ENCODE data around the gene PTPRK. TPM values are rescaled to one million over a fixed set of nuclear protein-coding genes. Genes with fewer than 3 reads are reported as not detected.

PTPRK gene
- total RNA-seq, 1 experiment from 2014 or later = 34.2 TPM

DNA sequence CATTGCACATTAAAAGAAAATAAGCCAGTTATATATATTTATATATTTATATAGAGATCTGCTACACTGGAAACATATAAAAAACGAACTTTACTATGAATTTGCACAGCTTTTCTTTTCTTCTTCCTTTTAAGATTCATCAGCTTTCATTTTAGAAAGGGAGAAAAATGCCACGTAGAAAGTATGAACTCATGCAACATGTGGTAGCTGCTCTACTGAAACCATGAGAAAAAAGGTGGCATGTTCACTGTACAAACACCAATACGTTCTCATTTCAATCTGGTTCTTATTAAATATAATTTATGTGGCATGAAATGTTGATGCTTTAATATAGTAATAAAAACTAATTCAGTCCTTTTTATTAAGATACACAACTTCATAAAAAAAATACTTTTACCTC lies 550.7 kb downstream of the PTPRK start:
- Histone ChIP-seq H4K20me1 (ENCODE audit: insufficient read depth) (no peaks in the 10 kb centered on the region), H3K79me2 (ENCODE audit: insufficient read depth, low read length) (no peaks in the 10 kb centered on the region), H2AFZ (ENCODE audit: low read depth, low read length, poor library complexity, severe bottlenecking) (no peak overlapping the region), H3K9ac (ENCODE audit: low read length) (no peak overlapping the region), H3K4me3 (replicated peaks in 1 of 2; ENCODE audit: low read depth in 1 of 2, low read length in 2 of 2) (no peak overlapping the region), H3K4me2 (ENCODE audit: low read length) (no peak overlapping the region), H3K9me3 (ENCODE audit: control insufficient read depth in 1 of 2, insufficient read depth in 1 of 2, low read depth in 1 of 2, low read length in 2 of 2) (no peaks in the 10 kb centered on the region), H3K9me2 (ENCODE audit: insufficient read depth) (no peaks in the 10 kb centered on the region), H3K27me3 (ENCODE audit: insufficient read depth, low read length) (no peaks in the 10 kb centered on the region), H3K27ac (ENCODE audit: low read depth, low read length) (no peak overlapping the region), H3K4me1 (ENCODE audit: control insufficient read depth in 1 of 2, insufficient read depth in 2 of 2, low read length in 2 of 2) (peaks cover 0 to 7% of the 10 kb centered on the region in 2 experiments; a peak in 1 of 4 replicates), H3K36me3 (ENCODE audit: control insufficient read depth in 1 of 2, insufficient read depth in 2 of 2, low read length in 2 of 2) (no peaks in the 10 kb centered on the region)
- DNase-seq (ENCODE audit: low read depth, low spot score) = no peak
- ChIA-PET CTCF (no interaction called here), RAD21 (ENCODE audit: low non-redundant PET in 1 of 2, low total read pairs in 2 of 2, uncharacterized antibody in 2 of 2, unreplicated experiment in 2 of 2) (no interaction called here), POLR2A (no interaction called here)
- no peak for ATAC-seq
- BruUV-seq (replicated peaks) = no TSS peak
- intact Hi-C loops (cut with micrococcal nuclease) = no loop called here
- TF ChIP-seq ZNF274 (IDR thresholded peaks at IDR 0.05; ENCODE audit: low read depth, low read length) = no peak
- TF ChIP-seq ZFX (IDR thresholded peaks at IDR 0.05) = no peak
- TF ChIP-seq, protein P1, sequence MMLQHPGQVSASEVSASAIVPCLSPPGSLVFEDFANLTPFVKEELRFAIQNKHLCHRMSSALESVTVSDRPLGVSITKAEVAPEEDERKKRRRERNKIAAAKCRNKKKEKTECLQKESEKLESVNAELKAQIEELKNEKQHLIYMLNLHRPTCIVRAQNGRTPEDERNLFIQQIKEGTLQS (IDR thresholded peaks at IDR 0.05) = no peak
- TF ChIP-seq JUND (IDR thresholded peaks at IDR 0.05) = no peak
- TF ChIP-seq EGR1 (IDR thresholded peaks at IDR 0.05; ENCODE audit: low read depth) = no peak
- no peak for TF ChIP-seq POLR2AphosphoS5 (IDR thresholded peaks at IDR 0.05; ENCODE audit: low read depth, low read length)
- no peak for TF ChIP-seq YY1 (IDR thresholded peaks at IDR 0.05; ENCODE audit: extremely low read depth, insufficient replicate concordance, low read depth, low read length)
- no peak for TF ChIP-seq SP1 (IDR thresholded peaks at IDR 0.05; ENCODE audit: low read depth)
- TF ChIP-seq EZH2 (IDR thresholded peaks at IDR 0.05) = no peak
- no peak for TF ChIP-seq ELF1 (IDR thresholded peaks at IDR 0.05; ENCODE audit: borderline replicate concordance, low read depth)
- TF ChIP-seq FOSL1 (IDR thresholded peaks at IDR 0.05; ENCODE audit: low read depth) = no peak
- TF ChIP-seq SIN3A (IDR thresholded peaks at IDR 0.05; ENCODE audit: low read depth) = no peak
- no peak for TF ChIP-seq SRF (IDR thresholded peaks at IDR 0.05; ENCODE audit: low read depth)
- TF ChIP-seq, protein P2, sequence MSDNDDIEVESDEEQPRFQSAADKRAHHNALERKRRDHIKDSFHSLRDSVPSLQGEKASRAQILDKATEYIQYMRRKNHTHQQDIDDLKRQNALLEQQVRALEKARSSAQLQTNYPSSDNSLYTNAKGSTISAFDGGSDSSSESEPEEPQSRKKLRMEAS (IDR thresholded peaks at IDR 0.05) = no peak
- TF ChIP-seq, protein P3, sequence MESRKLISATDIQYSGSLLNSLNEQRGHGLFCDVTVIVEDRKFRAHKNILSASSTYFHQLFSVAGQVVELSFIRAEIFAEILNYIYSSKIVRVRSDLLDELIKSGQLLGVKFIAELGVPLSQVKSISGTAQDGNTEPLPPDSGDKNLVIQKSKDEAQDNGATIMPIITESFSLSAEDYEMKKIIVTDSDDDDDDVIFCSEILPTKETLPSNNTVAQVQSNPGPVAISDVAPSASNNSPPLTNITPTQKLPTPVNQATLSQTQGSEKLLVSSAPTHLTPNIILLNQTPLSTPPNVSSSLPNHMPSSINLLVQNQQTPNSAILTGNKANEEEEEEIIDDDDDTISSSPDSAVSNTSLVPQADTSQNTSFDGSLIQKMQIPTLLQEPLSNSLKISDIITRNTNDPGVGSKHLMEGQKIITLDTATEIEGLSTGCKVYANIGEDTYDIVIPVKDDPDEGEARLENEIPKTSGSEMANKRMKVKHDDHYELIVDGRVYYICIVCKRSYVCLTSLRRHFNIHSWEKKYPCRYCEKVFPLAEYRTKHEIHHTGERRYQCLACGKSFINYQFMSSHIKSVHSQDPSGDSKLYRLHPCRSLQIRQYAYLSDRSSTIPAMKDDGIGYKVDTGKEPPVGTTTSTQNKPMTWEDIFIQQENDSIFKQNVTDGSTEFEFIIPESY (IDR thresholded peaks at IDR 0.05; ENCODE audit: extremely low read depth, insufficient replicate concordance, low read length) = no peak
